Suprapubic skin (tissue), 4 donors: ENCODE data around the gene VAV2. TPM values are rescaled to one million over a fixed set of nuclear protein-coding genes. Genes with fewer than 3 reads are reported as not detected.

Experiments
- DNase-seq, 2 donors: peaks; one replicate each; pipeline ENCODE4 v3.0.0-alpha.2; 2019; ENCODE audit warnings: low spot score in 2 of 2
- H3K27ac ChIP-seq: fragments of 200-600 bp; sonication (generic); one replicate; pipeline ENCODE4 v1.5.1; 2019
- H3K27me3 ChIP-seq: fragments of 200-600 bp; sonication (generic); one replicate; pipeline ENCODE4 v1.5.1; 2019
- H3K36me3 ChIP-seq: fragments of 200-600 bp; sonication (generic); one replicate; pipeline ENCODE4 v1.5.1; 2019
- H3K4me1 ChIP-seq: fragments of 200-600 bp; sonication (generic); one replicate; pipeline ENCODE4 v1.5.1; 2019
- H3K4me3 ChIP-seq: fragments of 200-600 bp; sonication (generic); one replicate; pipeline ENCODE4 v1.5.1; 2019; ENCODE audit warnings: mild to moderate bottlenecking
- H3K9me3 ChIP-seq: fragments of 200-600 bp; sonication (generic); one replicate; pipeline ENCODE4 v1.5.1; 2019
- EP300 ChIP-seq: sonication (generic); formaldehyde crosslinking; IDR thresholded peaks from one replicate; pipeline ENCODE4 v1.6.1; 2017; ENCODE audit warnings: antibody characterized with exemption
- POLR2A ChIP-seq, 2 donors: fragments of 450-650 bp; IDR thresholded peaks; one replicate each; pipeline ENCODE4 v1.6.1; 2017; ENCODE audit warnings: antibody characterized with exemption in 2 of 2, mild to moderate bottlenecking in 2 of 2, moderate library complexity in 2 of 2
- POLR2AphosphoS5 ChIP-seq, 3 donors: sonication (generic); formaldehyde crosslinking; IDR thresholded peaks; one replicate each; pipeline ENCODE4 v1.6.1; 2017; ENCODE audit warnings: antibody characterized with exemption in 3 of 3
- WGBS: methylation state at CpG from one replicate; pipeline ENCODE4 v1.1.5; 2018; 5-methylcytosine and 5-hydroxymethylcytosine counted together
- total RNA-seq, 4 donors: library from RNA; depleted of rRNA; stranded (reverse); fragments of >200 nt; gene quantifications; one replicate each; pipeline ENCODE4 v1.1.0, GENCODE V29; 2016
- TF ChIP-seq, protein P1 (sequence below), 2 donors: fragments of 200-600 bp in 1 of 2; fragments of 450-650 bp in 1 of 2; sonication (generic) in 1 of 2; IDR thresholded peaks; one replicate each; pipeline ENCODE4 v1.5.1; 2016 to 2019; ENCODE audit warnings: antibody characterized with exemption in 2 of 2, mild to moderate bottlenecking in 1 of 2, moderate library complexity in 1 of 2

The VAV2 gene
- total RNA-seq, 4 donors from 2014 or later: 5.2 to 10.3 (median 6.4) TPM

- TF ChIP-seq POLR2A (IDR thresholded peaks at IDR 0.05) (no peak), POLR2AphosphoS5 (IDR thresholded peaks at IDR 0.05) (no peak), EP300 (no peak)
- TF ChIP-seq, protein P1, sequence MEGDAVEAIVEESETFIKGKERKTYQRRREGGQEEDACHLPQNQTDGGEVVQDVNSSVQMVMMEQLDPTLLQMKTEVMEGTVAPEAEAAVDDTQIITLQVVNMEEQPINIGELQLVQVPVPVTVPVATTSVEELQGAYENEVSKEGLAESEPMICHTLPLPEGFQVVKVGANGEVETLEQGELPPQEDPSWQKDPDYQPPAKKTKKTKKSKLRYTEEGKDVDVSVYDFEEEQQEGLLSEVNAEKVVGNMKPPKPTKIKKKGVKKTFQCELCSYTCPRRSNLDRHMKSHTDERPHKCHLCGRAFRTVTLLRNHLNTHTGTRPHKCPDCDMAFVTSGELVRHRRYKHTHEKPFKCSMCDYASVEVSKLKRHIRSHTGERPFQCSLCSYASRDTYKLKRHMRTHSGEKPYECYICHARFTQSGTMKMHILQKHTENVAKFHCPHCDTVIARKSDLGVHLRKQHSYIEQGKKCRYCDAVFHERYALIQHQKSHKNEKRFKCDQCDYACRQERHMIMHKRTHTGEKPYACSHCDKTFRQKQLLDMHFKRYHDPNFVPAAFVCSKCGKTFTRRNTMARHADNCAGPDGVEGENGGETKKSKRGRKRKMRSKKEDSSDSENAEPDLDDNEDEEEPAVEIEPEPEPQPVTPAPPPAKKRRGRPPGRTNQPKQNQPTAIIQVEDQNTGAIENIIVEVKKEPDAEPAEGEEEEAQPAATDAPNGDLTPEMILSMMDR (IDR thresholded peaks at IDR 0.05): no peak
- no peak for DNase-seq
- Histone ChIP-seq H3K36me3 (no peaks in the 10 kb centered on the region), H3K9me3 (no peaks in the 10 kb centered on the region), H3K27ac (no peak overlapping the region), H3K4me1 (no peaks in the 10 kb centered on the region), H3K27me3 (no peaks in the 10 kb centered on the region), H3K4me3 (no peak overlapping the region)
- WGBS: 90% methylated on average over 5 of the region's 7 CpGs
Measured at GRCh38 chr9:133853331-133853730, 138.8 kb downstream of the VAV2 start.

DNA sequence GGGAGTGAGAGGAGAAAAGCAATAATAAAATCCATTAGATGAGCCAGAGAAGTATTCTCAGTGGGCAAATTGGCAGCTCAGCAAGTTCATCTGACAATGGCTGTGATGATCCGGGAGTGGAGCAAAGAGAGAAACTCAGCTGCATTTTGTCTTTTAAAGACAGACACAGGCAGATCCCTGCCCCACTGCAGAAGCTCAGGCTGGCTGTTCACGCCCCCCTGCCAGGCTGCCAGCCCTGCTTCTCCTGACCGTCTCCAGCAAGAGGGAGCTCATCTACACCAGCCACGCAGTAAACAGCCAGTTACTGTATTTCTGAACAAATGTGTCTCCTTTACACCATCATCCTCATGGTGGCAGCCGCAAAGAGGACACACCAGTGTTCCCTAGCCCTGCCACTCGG, 139.7 kb downstream of the VAV2 start:
- WGBS: 85% methylated on average over 5 of the region's 6 CpGs
- Histone ChIP-seq H3K27me3 (no peaks in the 10 kb centered on the region), H3K4me3 (no peak overlapping the region), H3K9me3 (no peaks in the 10 kb centered on the region), H3K27ac (no peak overlapping the region), H3K36me3 (no peaks in the 10 kb centered on the region), H3K4me1 (no peaks in the 10 kb centered on the region)
- no peak for DNase-seq
- TF ChIP-seq POLR2A (IDR thresholded peaks at IDR 0.05) (no peak), EP300 (no peak), POLR2AphosphoS5 (IDR thresholded peaks at IDR 0.05) (no peak)
- TF ChIP-seq, protein P1 (IDR thresholded peaks at IDR 0.05): no peak

DNA sequence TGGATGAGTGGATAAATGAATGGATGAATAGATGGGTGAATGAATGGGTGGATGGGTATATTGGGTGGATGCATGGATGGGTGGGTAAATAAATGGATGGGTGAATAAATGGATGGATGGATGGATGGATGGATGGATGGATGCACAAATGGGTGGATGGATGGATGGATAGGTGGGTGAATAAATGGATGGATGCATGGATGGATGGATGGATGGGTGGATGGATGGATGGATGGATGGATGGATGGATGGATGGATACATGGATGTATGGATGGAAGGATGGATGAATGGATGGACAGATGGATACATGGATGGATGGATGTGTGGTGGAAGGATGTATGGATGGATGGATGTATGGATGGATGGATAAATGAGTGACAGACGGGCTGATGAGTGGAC, 140.4 kb downstream of the VAV2 start:
- DNase-seq: no peak
- Histone ChIP-seq H3K4me1 (no peaks in the 10 kb centered on the region), H3K27me3 (no peaks in the 10 kb centered on the region), H3K4me3 (no peak overlapping the region), H3K36me3 (no peaks in the 10 kb centered on the region), H3K27ac (no peak overlapping the region), H3K9me3 (no peaks in the 10 kb centered on the region)
- 87% methylated on average over 1 of the region's 1 CpG for WGBS
- TF ChIP-seq POLR2AphosphoS5 (IDR thresholded peaks at IDR 0.05) (no peak), EP300 (no peak), POLR2A (IDR thresholded peaks at IDR 0.05) (no peak)
- TF ChIP-seq, protein P1 (IDR thresholded peaks at IDR 0.05): no peak

- 92% methylated on average over 6 of the region's 7 CpGs for WGBS
- H3K27me3 ChIP-seq: no peaks in the 10 kb centered on the region
- H3K4me3 ChIP-seq: no peak overlapping the region
- H3K36me3 ChIP-seq: no peaks in the 10 kb centered on the region
- no peaks in the 10 kb centered on the region for H3K9me3 ChIP-seq
- no peak for TF ChIP-seq POLR2A (IDR thresholded peaks at IDR 0.05)
- no peak for TF ChIP-seq POLR2AphosphoS5 (IDR thresholded peaks at IDR 0.05)
- TF ChIP-seq EP300: no peak
- TF ChIP-seq, protein P1 (IDR thresholded peaks at IDR 0.05): no peak
- peaks cover 2% of the 10 kb centered on the region for H3K4me1 ChIP-seq
- no peak for DNase-seq
- no peak overlapping the region for H3K27ac ChIP-seq
Measured at GRCh38 chr9:133850937-133851336, 141.2 kb downstream of the VAV2 start.

DNA sequence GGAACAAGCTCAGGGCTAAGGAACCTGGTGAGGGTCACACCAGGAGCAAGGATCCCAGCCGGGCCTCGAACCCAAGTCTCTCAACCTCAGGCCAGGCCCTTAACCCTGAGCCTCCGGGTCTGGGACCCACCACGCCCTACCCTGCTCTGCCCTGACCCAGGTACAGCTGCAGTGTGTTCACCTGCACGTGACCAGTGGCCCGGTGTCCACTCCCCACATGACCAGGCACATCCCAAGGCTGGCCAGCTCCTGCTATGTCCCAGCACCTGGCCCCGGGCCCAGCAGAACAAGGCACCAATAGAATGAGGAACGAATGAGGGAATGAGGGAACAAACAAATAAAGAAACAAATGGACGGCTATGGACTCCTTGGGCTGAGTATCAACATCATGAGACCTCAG, 142.0 kb downstream of the VAV2 start:
- peaks cover 3% of the 10 kb centered on the region for H3K4me1 ChIP-seq
- TF ChIP-seq POLR2A (IDR thresholded peaks at IDR 0.05) (no peak), EP300 (no peak), POLR2AphosphoS5 (IDR thresholded peaks at IDR 0.05) (no peak)
- TF ChIP-seq, protein P1 (IDR thresholded peaks at IDR 0.05): no peak
- 98% methylated on average over 5 of the region's 9 CpGs for WGBS
- no peak overlapping the region for H3K4me3 ChIP-seq
- no peaks in the 10 kb centered on the region for H3K36me3 ChIP-seq
- H3K27me3 ChIP-seq: no peaks in the 10 kb centered on the region
- DNase-seq: no peak
- H3K9me3 ChIP-seq: no peaks in the 10 kb centered on the region
- no peak overlapping the region for H3K27ac ChIP-seq
